Breast epithelium (tissue), 3 donors: ENCODE data around the gene TPI1.

Source experiments
- POLR2AphosphoS5 ChIP-seq, 3 donors: sonication (generic); formaldehyde crosslinking; IDR thresholded peaks; one replicate each; pipeline ENCODE4 v1.6.1; 2017; ENCODE audit warnings: antibody characterized with exemption in 3 of 3
- TF ChIP-seq, protein P1 (sequence below), 3 donors: fragments of 450-650 bp; IDR thresholded peaks; one replicate each; pipeline ENCODE4 v1.5.1; 2016 to 2017; ENCODE audit warnings: antibody characterized with exemption in 3 of 3, mild to moderate bottlenecking in 3 of 3, moderate library complexity in 3 of 3

DNA sequence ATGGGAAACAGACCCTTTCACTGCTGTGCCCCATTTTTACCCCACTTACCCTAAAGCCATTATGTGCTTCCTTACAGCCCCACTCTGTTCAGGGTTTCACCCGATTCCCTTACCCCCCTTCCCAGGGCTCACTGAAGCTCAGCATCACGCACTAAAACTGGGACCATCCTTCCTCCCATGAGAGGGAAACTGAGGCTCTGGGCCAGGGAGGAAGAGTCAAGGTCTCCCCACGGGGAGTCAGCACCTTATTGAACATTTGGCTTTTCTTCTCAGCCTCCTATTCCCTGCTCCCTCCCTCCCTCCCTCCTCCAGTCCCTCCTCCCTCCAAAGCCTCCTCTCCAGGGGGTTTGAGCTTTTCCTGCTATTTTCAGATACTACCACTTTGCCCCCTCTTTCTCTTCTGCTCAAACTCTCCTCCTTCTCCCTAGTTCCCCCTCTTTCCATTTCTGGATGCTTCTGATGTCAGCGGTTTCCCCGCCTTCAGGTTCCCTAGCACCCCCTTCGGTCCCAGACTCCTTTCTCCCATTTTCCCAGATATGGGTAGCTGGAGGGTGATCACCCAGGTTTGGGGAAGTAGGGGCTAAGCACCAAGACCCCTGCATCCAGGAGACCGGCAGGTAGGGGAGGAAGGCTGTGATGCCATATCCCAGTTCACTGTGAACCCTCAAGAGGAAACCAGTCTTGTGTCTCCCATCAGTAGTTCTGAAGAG, 44.8 kb upstream of the TPI1 start:
- TF ChIP-seq, protein P1, sequence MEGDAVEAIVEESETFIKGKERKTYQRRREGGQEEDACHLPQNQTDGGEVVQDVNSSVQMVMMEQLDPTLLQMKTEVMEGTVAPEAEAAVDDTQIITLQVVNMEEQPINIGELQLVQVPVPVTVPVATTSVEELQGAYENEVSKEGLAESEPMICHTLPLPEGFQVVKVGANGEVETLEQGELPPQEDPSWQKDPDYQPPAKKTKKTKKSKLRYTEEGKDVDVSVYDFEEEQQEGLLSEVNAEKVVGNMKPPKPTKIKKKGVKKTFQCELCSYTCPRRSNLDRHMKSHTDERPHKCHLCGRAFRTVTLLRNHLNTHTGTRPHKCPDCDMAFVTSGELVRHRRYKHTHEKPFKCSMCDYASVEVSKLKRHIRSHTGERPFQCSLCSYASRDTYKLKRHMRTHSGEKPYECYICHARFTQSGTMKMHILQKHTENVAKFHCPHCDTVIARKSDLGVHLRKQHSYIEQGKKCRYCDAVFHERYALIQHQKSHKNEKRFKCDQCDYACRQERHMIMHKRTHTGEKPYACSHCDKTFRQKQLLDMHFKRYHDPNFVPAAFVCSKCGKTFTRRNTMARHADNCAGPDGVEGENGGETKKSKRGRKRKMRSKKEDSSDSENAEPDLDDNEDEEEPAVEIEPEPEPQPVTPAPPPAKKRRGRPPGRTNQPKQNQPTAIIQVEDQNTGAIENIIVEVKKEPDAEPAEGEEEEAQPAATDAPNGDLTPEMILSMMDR (IDR thresholded peaks at IDR 0.05) = no peak
- no peak for TF ChIP-seq POLR2AphosphoS5 (IDR thresholded peaks at IDR 0.05)
